Pancreas (tissue), 10 donors: ENCODE measurements around the gene MYH3. TPM values are rescaled to one million over a fixed set of nuclear protein-coding genes. Genes with fewer than 3 reads are reported as not detected.

ENCODE experiments used
- ATAC-seq, 4 donors: fragments of 200-7000 bp; cut with Tn5 transposase; one replicate each; pipeline versions ENCODE4 v1.8.0 to v1.9.1; 2020; ENCODE audit warnings: mild to moderate bottlenecking in 4 of 4, moderate library complexity in 4 of 4
- DNase-seq, 6 donors: peaks; one replicate each; pipeline ENCODE4 v3.0.0-alpha.2; 2020
- FAIRE-seq: peaks from 2 replicates; lab custom pipeline; 2012; peaks lifted over from hg19 to GRCh38; lab: Jason Lieb, UNC
- H3K27ac ChIP-seq, 4 donors: fragments of 200-600 bp; sonication (generic); 1 replicate in 3 of 4; 2 replicates in 1 of 4; pipeline versions ENCODE4 v1.5.0 to v1.8.0; 2020
- H3K27me3 ChIP-seq, 4 donors: fragments of 200-600 bp; one replicate each; pipeline ENCODE4 v1.8.0; 2021
- H3K36me3 ChIP-seq, 3 donors: fragments of 200-600 bp; sonication (generic) in 1 of 3; one replicate each; pipeline versions ENCODE4 v1.5.0 to v1.8.0; 2020 to 2021
- H3K4me1 ChIP-seq, 3 donors: fragments of 200-600 bp; one replicate each; pipeline ENCODE4 v1.8.0; 2021
- H3K4me3 ChIP-seq, 4 donors: fragments of 200-600 bp; sonication (generic) in 2 of 4; one replicate each; pipeline versions ENCODE4 v1.5.0 to v1.8.0; 2020 to 2021
- H3K9me3 ChIP-seq, 4 donors: fragments of 200-600 bp; one replicate each; pipeline ENCODE4 v1.8.0; 2021
- CTCF ChIP-seq, 4 donors: fragments of 200-600 bp; sonication (generic) in 3 of 4; IDR thresholded peaks; one replicate each; pipeline versions ENCODE4 v1.5.0 to v1.8.0; 2021; ENCODE audit warnings: antibody characterized with exemption in 4 of 4
- WGBS, 2 donors: extraction: QIAGEN DNeasy Blood & Tissue Kit; methylation state at CpG; one replicate each; pipeline ENCODE4 v1.1.7; 2013; 5-methylcytosine and 5-hydroxymethylcytosine counted together
- intact Hi-C, 3 donors: fragments of 100-400 bp; cut with DNase I; formaldehyde crosslinking; loops; one replicate each; pipeline versions ENCODE4 v1.11.1 to v1.14.2; 2022
- polyA plus RNA-seq, 2 donors: library from polyadenylated mRNA; stranded (reverse); fragments of 200-250 nt; gene quantifications; one replicate each; pipeline ENCODE4 v1.2.3, GENCODE V29; 2013
- total RNA-seq, 6 donors: library from RNA; stranded (reverse); fragmentation: NEBNext Ultra II Directional in 4 of 6; extraction: Animal tissue kit (Norgen Biotek cat#: 25700) in 4 of 6; gene quantifications; one replicate each; pipeline versions ENCODE4 v1.2.1 to v1.2.4, GENCODE V29; 2021 to 2023
- donor health status: healthy with polysubstance abuse.
- donor health status: DM: no; HTN: no; CAD: no; lungs with moderate emphysema.
- donor health status: DM: no; HTN: no; CAD: no.
- donor health status: control.
- donor health status: control.
- donor health status: Bipolar disorder and iron deficiency.
- donor health status: DM: yes; HTN: yes; CAD: no.
- donor health status: DM: no; HTN: no; CAD: no.
- donor health status: DM: no; HTN: no; CAD: no.
- donor health status: DM: yes; HTN: yes; CAD: no.

MYH3 gene
- total and polyA plus RNA-seq, 8 donors: 0.63 to 13.5 (median 2.2) TPM

- Histone ChIP-seq H3K9me3 (no peaks in the 10 kb centered on the region), H3K4me3 (no peak overlapping the region), H3K4me1 (no peaks in the 10 kb centered on the region), H3K27me3 (no peaks in the 10 kb centered on the region), H3K36me3 (peaks cover 0 to 31% (median 26%) of the 10 kb centered on the region in 3 donors), H3K27ac (no peak overlapping the region)
- ATAC-seq (no peak), FAIRE-seq (no peak), DNase-seq (no peak)
- intact Hi-C loops: no loop called here
- no peak for TF ChIP-seq CTCF (IDR thresholded peaks at IDR 0.05)
- WGBS, 2 donors: 55 to 74% methylated on average over 2 of the region's 2 CpGs
Measured at GRCh38 chr17:10683853-10684252, 26.7 kb upstream of the MYH3 start.

- DNase-seq (no peak), FAIRE-seq (no peak), ATAC-seq (no peak)
- no peak overlapping the region for H3K4me3 ChIP-seq
- H3K36me3 ChIP-seq: peaks cover 0 to 44% (median 26%) of the 10 kb centered on the region in 3 donors
- no peaks in the 10 kb centered on the region for H3K9me3 ChIP-seq
- intact Hi-C loops: no loop called here
- no peaks in the 10 kb centered on the region for H3K27me3 ChIP-seq
- H3K27ac ChIP-seq: no peak overlapping the region
- TF ChIP-seq CTCF (IDR thresholded peaks at IDR 0.05): no peak
- H3K4me1 ChIP-seq: no peaks in the 10 kb centered on the region
- 80 to 89% methylated on average over 7 of the region's 7 CpGs for WGBS, 2 donors
Measured at GRCh38 chr17:10681866-10682446, 24.8 kb upstream of the MYH3 start.

GRCh38 chr17:10674704-10675103 is 17.6 kb upstream of the MYH3 start:
- Histone ChIP-seq H3K4me3 (no peak overlapping the region), H3K4me1 (no peaks in the 10 kb centered on the region), H3K27me3 (no peaks in the 10 kb centered on the region), H3K27ac (no peak overlapping the region), H3K9me3 (no peaks in the 10 kb centered on the region), H3K36me3 (peaks cover 0 to 16% (median 0%) of the 10 kb centered on the region in 3 donors)
- no peak for ATAC-seq
- WGBS, 2 donors: 96 to 98% methylated on average over 4 of the region's 4 CpGs
- TF ChIP-seq CTCF (IDR thresholded peaks at IDR 0.05): no peak
- intact Hi-C loops: no loop called here
- no peak for DNase-seq
- FAIRE-seq: no peak

- FAIRE-seq (no peak), ATAC-seq (peak in 1 of 4 donors; percentile 32), DNase-seq (no peak)
- intact Hi-C loops: no loop called here
- H3K9me3 ChIP-seq: no peaks in the 10 kb centered on the region
- no peaks in the 10 kb centered on the region for H3K27me3 ChIP-seq
- no peak overlapping the region for H3K27ac ChIP-seq
- H3K36me3 ChIP-seq: peaks cover 0 to 8% (median 0%) of the 10 kb centered on the region in 3 donors
- H3K4me3 ChIP-seq: no peak overlapping the region
- WGBS, 2 donors: 92 to 94% methylated on average over 12 of the region's 12 CpGs
- no peak for TF ChIP-seq CTCF (IDR thresholded peaks at IDR 0.05)
- no peaks in the 10 kb centered on the region for H3K4me1 ChIP-seq
Measured at GRCh38 chr17:10673312-10673711, 16.2 kb upstream of the MYH3 start.

GRCh38 chr17:10668775-10669174 is 11.7 kb upstream of the MYH3 start:
- no peak for FAIRE-seq

More at GRCh38 chr17:10668775-10669174, 11.7 kb upstream of the MYH3 start:
- TF ChIP-seq CTCF (IDR thresholded peaks at IDR 0.05): no peak
- 45 to 62% methylated on average over 1 of the region's 1 CpG for WGBS, 2 donors
- Histone ChIP-seq H3K9me3 (no peaks in the 10 kb centered on the region), H3K27ac (no peak overlapping the region), H3K27me3 (no peaks in the 10 kb centered on the region), H3K4me1 (no peaks in the 10 kb centered on the region), H3K36me3 (no peaks in the 10 kb centered on the region), H3K4me3 (no peak overlapping the region)
- ATAC-seq (no peak), DNase-seq (no peak)
- intact Hi-C loops: no loop called here
